ENCODE measurements around the gene R3HDM1. TPM values are rescaled to one million over a fixed set of nuclear protein-coding genes. Genes with fewer than 3 reads are reported as not detected.

The R3HDM1 gene
- total RNA-seq, 2 experiments from 2014 or later: 28.7 to 111 TPM

DNA sequence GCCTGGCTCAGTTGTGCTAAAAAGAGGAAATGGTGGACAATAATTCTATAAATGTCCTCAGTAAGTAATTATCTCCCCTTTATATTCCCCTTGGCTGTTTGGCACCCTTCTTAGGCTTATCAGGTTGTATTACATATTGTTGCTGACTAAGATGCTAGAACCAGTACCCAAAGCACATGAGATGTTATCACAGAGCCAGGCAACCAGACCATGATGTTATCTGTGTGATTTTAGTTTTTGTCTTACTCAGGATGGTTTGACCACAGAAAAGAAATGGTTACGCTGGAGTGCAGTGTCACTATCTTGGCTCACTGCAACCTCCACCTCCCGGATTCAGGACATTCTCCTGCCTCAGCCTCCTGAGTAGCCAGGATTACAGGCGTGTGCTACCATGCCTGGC, 15.2 kb downstream of the R3HDM1 start:
- no peaks in the 10 kb centered on the region for H3K4me1 ChIP-seq (ENCODE audit: insufficient read depth, low read length, poor library complexity, severe bottlenecking)
- DNase-seq (ENCODE audit: low spot score): no peak
- intact Hi-C loops (cut with micrococcal nuclease; ENCODE audit: unreplicated experiment): no loop called here
- TF ChIP-seq EZH2phosphoT487 (IDR thresholded peaks at IDR 0.05; ENCODE audit: borderline replicate concordance, low read depth, low read length): no peak
- TF ChIP-seq, protein P1, sequence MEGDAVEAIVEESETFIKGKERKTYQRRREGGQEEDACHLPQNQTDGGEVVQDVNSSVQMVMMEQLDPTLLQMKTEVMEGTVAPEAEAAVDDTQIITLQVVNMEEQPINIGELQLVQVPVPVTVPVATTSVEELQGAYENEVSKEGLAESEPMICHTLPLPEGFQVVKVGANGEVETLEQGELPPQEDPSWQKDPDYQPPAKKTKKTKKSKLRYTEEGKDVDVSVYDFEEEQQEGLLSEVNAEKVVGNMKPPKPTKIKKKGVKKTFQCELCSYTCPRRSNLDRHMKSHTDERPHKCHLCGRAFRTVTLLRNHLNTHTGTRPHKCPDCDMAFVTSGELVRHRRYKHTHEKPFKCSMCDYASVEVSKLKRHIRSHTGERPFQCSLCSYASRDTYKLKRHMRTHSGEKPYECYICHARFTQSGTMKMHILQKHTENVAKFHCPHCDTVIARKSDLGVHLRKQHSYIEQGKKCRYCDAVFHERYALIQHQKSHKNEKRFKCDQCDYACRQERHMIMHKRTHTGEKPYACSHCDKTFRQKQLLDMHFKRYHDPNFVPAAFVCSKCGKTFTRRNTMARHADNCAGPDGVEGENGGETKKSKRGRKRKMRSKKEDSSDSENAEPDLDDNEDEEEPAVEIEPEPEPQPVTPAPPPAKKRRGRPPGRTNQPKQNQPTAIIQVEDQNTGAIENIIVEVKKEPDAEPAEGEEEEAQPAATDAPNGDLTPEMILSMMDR (conservative IDR thresholded peaks at IDR 0.05; ENCODE audit: low read length): no peak
- H3K36me3 ChIP-seq (ENCODE audit: insufficient read depth, low read length): peaks cover 52% of the 10 kb centered on the region
- peaks cover 97% of the 10 kb centered on the region for H3K79me2 ChIP-seq (ENCODE audit: insufficient read depth, low read depth, low read length)
- no peak overlapping the region for H3K27ac ChIP-seq (ENCODE audit: low read depth, low read length, poor library complexity, severe bottlenecking)
- no TSS peak for BruUV-seq (replicated peaks)
- no peak overlapping the region for H3K4me3 ChIP-seq (ENCODE audit: low read depth, low read length, poor library complexity, severe bottlenecking)
- no peak overlapping the region for H3K4me2 ChIP-seq (ENCODE audit: low read length)
- H4K20me1 ChIP-seq (ENCODE audit: insufficient read depth, low read length): peaks cover 18% of the 10 kb centered on the region; the same call in 1 of the 2 replicates
- CTCF ChIA-PET (ENCODE audit: unreplicated experiment): no interaction called here
- POLR2A ChIA-PET: no interaction called here
- no peaks in the 10 kb centered on the region for H3K9me2 ChIP-seq (ENCODE audit: insufficient read depth, low read length)
- no peak overlapping the region for H2AFZ ChIP-seq (ENCODE audit: low read length)
- 0 out of 2 replicates have a peak, but pooled peaks cover 6% of the 10 kb centered on the region for H3K9me3 ChIP-seq (ENCODE audit: low read length)

DNA sequence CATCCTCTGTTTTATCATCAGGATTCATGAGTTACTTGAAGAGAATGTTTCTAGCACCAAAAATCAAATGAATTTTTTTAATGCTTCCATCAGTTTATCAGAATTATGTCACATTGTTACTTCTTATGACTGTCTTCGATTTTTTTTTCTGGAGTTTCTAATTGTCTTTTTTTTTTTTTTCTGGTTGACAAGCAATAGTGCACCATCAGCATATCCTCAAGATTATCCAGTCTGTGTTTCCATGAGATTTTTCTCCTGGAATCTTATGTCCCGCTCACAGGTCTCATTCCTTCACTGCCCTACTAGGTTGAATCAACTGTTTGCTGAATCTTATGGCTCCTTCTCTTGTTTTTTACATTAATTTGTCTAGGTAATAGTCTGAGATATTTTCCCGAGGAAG, 16.0 kb downstream of the R3HDM1 start:
- 0 out of 2 replicates have a peak, but pooled peaks cover 6% of the 10 kb centered on the region for H3K9me3 ChIP-seq (ENCODE audit: low read length)
- CTCF ChIA-PET (ENCODE audit: unreplicated experiment): no interaction called here
- no TSS peak for BruUV-seq (replicated peaks)
- no peak for DNase-seq (ENCODE audit: low spot score)
- no peak overlapping the region for H3K4me3 ChIP-seq (ENCODE audit: low read depth, low read length, poor library complexity, severe bottlenecking)
- peaks cover 18% of the 10 kb centered on the region; the same call in 1 of the 2 replicates for H4K20me1 ChIP-seq (ENCODE audit: insufficient read depth, low read length)
- no peak for TF ChIP-seq EZH2phosphoT487 (IDR thresholded peaks at IDR 0.05; ENCODE audit: borderline replicate concordance, low read depth, low read length)
- TF ChIP-seq, protein P1 (conservative IDR thresholded peaks at IDR 0.05; ENCODE audit: low read length): no peak
- no peaks in the 10 kb centered on the region for H3K4me1 ChIP-seq (ENCODE audit: insufficient read depth, low read length, poor library complexity, severe bottlenecking)
- H3K36me3 ChIP-seq (ENCODE audit: insufficient read depth, low read length): peaks cover 48% of the 10 kb centered on the region
- no peak overlapping the region for H3K27ac ChIP-seq (ENCODE audit: low read depth, low read length, poor library complexity, severe bottlenecking)
- H3K4me2 ChIP-seq (ENCODE audit: low read length): no peak overlapping the region
- intact Hi-C loops (cut with micrococcal nuclease; ENCODE audit: unreplicated experiment): no loop called here
- POLR2A ChIA-PET: no interaction called here
- H2AFZ ChIP-seq (ENCODE audit: low read length): no peak overlapping the region
- H3K9me2 ChIP-seq (ENCODE audit: insufficient read depth, low read length): no peaks in the 10 kb centered on the region
- H3K79me2 ChIP-seq (ENCODE audit: insufficient read depth, low read depth, low read length): peaks cover 97% of the 10 kb centered on the region

DNA sequence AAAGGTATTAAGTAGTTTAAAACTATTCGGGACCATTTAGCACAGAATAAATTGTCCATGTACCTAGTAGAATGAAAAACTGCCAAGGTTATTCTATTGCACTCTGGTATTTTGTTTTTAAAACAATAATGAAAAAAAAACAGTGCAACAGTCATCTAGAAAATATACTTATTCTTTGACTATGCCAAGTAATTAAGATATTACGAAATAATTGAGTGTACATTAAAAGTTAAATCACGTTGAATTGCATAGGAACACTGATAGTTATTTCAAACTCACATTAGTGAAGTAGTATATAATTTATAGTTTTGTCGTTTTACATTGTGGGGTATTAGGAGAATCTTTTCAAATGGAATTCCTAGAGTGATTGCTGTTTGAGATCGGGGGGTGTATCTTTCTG, 20.1 kb downstream of the R3HDM1 start:
- Histone ChIP-seq H3K9me2 (ENCODE audit: insufficient read depth, low read length) (no peaks in the 10 kb centered on the region), H3K4me2 (ENCODE audit: low read length) (no peak overlapping the region), H3K36me3 (ENCODE audit: insufficient read depth, low read length) (peaks cover 51% of the 10 kb centered on the region), H4K20me1 (ENCODE audit: insufficient read depth, low read length) (peaks cover 17% of the 10 kb centered on the region; the same call in 1 of the 2 replicates), H3K4me1 (ENCODE audit: insufficient read depth, low read length, poor library complexity, severe bottlenecking) (no peaks in the 10 kb centered on the region), H3K9me3 (ENCODE audit: low read length) (0 out of 2 replicates have a peak, but pooled peaks cover 12% of the 10 kb centered on the region), H3K27ac (ENCODE audit: low read depth, low read length, poor library complexity, severe bottlenecking) (no peak overlapping the region), H3K79me2 (ENCODE audit: insufficient read depth, low read depth, low read length) (peaks cover 95% of the 10 kb centered on the region), H3K4me3 (ENCODE audit: low read depth, low read length, poor library complexity, severe bottlenecking) (no peak overlapping the region), H2AFZ (ENCODE audit: low read length) (no peak overlapping the region)
- ChIA-PET CTCF (ENCODE audit: unreplicated experiment) (no interaction called here), POLR2A (interaction anchor here (1.1 to 1.8 kb wide), 3 partner anchors 18 to 33 kb away, joined by 3 to 10 read pairs (median 4); no protein-coding TSS in a partner anchor)
- no TSS peak for BruUV-seq (replicated peaks)
- intact Hi-C loops (cut with micrococcal nuclease; ENCODE audit: unreplicated experiment): no loop called here
- TF ChIP-seq EZH2phosphoT487 (IDR thresholded peaks at IDR 0.05; ENCODE audit: borderline replicate concordance, low read depth, low read length): no peak
- TF ChIP-seq, protein P1 (conservative IDR thresholded peaks at IDR 0.05; ENCODE audit: low read length): no peak
- DNase-seq (ENCODE audit: low spot score): no peak
